Measurements from ENCODE around the gene LRRK1.

LRRK1 gene

DNA sequence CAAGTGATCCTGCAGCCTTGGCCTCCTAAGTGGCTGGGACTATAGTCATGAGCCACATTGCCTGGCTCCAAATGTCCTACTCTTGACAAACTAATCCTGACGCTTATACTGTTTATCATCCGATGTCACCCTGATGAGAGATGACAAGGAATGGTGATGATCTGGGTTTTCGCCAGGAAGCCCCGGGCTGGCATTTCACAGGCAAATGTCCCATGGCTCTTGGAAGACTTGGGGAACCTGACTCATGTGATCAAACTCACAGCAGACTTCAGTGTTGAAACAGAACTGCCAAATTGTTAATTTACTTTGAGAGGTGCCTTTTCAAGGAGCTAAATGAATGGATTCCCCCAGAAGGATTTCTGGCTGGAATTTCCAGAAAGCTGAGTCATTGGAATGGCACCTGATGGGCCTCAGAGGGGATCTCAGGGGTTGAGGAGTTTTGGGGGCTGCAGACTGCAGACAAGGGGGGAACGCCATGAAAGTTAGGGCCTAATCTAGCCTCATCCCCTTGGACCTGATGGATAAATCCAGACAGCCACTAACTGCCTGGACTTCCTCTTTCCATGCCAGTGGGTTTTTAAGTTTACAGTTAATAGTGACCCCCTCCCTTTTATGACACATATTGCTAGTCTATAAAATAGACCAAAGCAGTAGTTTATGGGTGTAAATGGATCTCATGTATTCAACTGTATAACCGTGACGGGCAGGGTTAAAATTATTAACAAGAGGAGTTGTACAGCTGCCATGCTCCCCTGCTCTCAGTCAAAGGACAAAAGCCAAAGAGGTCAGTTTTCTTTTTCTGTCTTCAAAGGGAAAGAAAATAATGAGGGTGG is 186.1 kb downstream of the LRRK1 start:
- FAIRE-seq = no peak

DNA sequence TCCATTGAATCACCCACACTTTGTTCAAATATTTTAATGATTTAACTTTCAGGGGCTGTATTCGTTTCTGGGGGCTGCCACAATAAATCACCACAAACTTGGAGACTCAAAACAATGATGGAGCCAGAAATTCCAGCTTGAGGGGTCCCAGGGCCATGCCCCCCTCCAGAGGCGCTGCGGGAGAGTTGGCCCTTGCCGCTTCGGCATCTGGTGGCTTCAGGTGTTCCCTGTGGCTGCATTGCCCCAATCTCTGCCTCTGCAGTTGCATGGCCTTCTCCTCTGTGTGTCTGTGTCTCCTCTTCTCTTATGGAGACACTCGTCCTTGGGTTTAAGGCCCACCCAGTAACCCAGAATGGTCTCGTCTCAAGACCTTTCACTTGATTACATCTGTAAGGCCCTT is 187.9 kb downstream of the LRRK1 start:
- no peak for FAIRE-seq

DNA sequence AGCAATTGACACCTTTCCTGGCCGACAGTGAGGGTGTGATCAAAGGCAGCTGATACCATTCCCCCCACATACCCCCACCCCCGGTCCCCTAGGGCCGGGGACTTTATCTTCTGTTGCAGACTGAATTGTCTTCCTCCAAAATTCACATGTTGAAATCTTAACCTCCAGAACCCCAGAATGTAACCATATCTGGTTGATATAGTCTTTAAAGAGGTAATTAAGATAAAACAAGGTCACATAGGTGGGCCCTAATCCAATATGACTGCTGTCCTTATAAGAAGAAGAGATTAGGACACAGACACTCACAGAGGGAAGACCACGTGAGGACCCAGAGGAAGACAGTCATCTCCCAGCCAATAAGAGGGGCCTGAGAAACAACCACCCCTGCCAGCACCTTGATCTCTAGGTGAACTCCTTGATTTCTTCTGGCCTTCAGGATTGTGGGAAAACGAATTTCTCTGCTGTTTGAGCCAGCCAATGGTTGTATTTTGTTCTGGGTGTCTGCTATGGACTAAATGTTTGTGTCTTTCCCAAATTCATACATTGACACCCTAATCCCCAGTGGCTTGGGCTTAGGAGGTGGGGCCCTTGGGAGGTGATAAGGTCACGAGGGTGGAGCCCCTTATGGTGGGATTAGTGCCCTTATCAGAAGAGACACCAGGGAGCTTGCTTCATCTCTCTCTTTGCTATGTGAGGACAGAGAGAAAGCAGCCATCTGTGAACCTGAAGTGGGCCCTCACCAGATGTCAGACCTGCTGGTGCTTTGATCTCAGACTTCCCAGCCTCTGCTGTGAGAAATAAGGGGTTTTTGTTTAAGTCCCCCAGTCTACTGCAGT is 188.7 kb downstream of the LRRK1 start:
- no peak for FAIRE-seq

DNA sequence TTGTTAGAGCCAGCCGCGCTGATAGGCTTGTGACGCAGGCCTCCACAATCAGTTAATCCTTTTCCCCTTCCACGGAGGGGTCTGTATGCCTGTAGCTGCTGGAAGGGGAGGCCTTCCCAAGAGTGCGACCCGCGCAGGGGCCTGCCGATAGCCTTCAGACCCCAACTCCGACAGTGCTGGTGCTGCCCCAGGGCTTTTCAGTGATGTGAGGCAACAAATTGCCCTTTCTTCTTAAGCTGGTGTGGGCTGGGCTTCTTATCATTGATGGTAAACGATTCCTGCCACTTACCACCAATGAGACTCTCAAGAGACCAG is 189.3 kb downstream of the LRRK1 start:
- no peak for FAIRE-seq

DNA sequence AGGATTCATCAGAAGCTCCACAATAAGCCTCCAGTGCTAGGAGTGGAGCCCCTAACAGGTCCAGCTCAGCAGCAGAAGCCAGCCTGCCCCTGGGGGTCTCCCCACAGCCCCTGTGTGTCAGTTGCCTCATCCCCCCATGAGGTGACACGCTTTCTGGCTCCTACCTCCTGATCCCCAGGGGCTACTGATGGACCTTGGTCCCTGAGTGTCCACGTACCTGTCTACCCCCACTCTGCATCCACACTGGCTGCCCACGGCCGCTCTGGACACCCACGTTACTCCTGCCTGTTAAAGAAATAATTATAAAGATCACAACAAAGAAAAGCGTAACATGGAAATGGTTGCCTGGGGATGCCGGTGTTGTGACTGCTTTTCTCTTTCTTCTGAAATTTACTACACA is 189.6 kb downstream of the LRRK1 start:
- FAIRE-seq = no peak

DNA sequence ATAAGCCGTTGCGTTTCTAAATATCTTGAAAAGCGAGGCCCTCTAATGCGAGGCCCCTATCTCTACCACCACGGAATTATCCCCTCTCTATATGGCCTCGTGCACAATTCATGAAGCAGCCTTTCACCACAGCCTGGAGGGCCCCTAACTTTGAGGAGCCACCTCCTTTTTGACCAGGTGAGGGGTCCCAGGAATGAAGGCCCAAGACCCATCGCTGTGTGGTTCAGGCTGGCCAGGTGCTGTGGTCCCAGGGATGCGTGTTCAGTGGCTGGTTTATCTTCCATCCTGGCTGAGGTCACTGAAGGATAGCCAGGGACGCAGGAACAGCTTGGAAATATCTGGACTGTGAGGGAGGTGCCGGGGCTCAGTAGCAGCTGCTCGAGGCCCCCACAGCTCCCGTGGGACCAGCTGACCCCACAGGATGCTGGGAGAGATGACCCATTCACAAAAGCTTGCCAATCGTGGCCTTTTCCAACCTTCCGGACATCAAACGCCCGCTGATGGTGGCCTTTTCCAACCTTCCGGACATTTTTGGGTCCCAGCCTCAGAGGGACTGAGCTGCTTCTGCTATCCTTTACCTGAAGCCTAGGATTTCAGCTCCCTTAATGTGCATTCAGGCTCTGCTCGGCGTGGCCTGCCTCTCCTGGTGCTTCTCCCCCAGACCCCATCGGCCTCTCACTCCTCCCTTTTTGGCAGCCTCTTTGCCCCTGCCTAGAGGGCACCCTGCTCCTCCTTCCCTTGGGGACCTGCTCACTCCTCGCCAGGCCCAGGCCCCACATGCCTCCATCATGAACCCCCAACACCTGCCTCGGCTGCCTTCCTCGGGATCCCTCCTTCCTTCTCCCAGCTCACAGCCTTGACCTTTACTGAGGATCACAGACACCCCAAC is 191.8 kb downstream of the LRRK1 start:
- FAIRE-seq = no peak

DNA sequence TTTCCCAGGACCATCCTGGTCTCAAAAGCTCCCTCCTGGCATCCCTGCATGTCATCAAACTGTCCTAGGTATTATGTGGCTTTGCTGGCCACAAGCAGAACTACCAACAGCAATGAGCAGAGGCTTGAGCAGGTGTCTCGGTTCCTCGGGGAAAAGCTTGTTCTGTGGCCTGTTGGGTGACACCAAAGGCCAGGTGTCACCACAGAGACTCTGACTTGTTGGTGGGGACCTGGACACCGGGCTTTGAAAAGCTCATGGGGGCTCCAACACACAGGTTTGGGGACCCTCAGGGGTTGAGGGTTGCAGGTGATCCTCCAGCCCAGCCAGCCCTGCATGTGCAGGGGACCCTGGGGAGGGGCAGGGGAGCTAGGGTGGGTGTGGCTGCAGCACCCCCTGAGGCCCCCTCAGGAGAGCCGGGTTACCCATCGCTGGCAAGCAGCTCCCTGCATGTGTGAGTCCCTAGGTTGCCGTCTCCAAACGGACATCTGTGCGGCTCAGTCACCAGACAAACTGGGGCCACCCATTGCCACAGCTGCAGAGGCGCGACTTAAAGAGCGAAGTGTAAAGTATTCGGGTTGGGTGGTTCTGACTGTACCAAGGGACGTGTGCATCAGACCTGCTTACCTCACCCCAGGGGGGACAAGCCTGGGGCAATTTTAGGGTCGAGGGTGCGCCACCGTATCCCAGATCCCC is 192.6 kb downstream of the LRRK1 start:
- no peak for FAIRE-seq

DNA sequence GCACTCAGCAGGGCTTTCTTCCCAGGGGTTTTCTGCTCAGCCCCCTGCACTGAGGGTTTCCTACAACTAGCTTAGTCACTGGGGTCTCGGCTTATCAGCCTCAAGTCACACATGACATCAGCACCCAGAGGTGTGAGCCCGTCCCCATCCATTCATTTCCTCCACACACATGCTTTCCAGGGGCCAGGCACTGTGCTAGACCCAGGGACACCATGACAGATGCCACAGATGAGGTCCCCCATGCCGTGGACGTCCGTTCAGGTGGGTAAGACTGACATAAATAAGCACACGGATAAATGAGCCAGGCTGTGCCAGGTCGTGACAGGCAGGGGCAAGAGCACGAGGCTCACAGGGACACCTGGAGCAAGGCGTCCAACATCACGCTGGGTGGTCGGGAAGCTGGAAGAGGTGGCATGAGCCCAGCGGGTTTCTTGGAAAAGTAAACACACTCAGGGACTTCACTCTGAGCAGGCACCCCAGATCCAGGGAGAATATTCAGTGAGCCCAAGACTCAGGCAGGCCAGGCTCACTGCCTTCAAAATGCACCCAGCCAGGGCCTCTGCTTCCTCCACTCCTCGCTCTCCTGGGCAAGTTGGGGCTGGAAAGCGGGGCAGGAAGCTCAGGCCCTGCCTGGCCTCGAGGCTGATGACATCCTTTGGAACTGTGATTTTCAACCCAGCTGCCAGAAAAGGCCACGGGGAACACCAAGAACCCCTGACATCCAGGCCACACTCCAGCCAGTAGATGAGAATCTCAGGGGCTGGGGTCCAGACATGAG is 193.4 kb downstream of the LRRK1 start:
- no peak for FAIRE-seq

DNA sequence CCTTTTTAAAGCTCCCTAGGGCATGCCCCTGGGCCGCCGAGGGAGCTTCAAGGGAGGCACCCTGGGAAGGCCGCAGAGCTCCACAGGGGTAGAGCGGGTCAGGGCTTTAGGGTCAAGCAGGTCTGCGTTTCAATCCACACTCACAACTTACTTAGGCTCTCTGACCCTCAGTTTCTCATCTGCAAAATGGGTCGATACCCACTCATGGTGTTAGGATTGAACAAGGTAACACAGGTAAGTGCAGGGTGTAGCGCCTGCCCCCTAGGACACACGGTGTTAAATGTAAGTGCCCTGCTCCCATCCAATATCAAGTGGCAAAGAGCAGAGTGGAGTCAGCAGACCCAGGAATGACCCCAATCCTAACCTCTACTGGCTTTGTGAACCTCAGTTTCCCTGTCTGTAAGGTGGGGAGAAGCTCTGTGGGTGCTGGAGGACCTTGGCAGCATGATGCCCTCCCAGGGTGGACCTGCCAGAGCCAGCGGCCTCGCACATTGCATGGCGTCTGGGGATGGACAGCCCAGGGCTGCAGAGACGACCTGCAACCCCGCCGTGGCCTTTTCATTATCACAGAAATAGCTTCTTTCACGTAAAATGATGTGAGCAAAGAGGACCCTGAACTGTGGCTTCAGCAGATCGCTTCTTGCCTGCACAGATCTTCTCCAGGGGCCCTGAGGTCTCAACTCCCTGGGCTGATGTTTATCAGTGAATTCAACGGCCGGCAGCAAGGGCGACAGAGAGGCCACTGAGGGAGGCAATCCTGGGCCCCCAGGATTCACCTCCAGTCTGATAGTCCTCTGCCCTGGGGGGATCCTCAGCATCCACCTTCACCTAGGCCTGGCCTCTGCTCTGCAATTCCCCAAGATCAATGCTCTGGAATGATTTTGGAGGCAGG is 194.2 kb downstream of the LRRK1 start:
- no peak for FAIRE-seq

DNA sequence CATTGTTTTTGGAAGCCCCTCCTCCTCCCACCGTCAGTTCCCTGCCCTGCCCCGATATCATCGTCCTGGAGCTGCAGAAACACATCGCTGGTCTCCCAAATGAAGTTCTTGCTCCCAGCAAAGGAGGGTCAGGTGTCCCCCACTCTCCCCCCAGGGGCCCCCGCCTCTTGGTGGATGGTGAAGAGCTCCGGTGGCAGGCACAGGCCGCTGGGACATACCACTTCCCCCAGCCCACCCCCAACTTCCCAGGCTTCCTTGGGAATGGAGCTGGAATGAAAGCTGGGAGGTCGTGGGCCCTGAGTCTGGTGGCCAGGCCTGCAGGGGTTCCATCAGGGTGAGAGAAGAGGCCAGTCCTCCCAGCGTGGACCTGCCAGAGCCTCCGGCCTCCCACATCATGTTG is 195.0 kb downstream of the LRRK1 start:
- no peak for FAIRE-seq

DNA sequence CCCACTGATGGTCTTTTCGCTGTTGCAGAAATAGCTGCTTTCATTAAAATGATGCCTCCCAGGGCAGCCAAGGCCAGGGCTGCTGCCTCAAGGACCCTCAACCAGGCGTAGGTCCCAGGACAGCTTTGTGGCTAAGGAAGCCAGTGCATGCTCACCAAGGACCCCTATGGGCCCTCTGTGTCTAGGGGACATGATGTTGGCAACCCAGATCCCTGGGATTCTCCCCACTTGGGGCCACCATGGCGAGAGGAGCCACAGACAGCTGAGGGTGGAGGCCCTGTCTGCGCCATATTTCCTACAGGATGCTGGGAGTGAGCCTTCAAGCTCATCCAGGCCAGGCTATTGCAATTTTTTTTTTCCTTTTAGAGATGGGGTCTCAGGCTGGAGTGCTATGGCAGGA is 195.5 kb downstream of the LRRK1 start:
- no peak for FAIRE-seq

DNA sequence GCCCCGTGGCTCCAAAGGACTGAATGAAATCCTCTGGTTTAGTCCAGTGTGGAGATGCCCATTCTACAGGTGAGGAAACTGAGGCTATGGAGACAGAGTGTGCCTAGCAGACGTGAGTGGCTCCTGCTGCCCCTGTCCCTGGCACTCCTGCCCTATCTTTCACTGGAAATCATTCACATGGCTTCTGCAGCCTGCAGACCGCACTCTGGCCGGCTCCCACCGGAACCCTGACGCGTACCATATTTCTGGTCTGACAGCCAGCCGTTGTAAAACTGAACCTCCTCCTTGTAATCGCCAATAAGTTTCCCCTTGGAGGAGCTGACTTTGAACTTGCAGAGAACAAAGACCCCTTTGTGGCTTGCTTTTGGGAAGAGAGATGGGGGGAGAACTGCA is 196.2 kb downstream of the LRRK1 start:
- FAIRE-seq = no peak

DNA sequence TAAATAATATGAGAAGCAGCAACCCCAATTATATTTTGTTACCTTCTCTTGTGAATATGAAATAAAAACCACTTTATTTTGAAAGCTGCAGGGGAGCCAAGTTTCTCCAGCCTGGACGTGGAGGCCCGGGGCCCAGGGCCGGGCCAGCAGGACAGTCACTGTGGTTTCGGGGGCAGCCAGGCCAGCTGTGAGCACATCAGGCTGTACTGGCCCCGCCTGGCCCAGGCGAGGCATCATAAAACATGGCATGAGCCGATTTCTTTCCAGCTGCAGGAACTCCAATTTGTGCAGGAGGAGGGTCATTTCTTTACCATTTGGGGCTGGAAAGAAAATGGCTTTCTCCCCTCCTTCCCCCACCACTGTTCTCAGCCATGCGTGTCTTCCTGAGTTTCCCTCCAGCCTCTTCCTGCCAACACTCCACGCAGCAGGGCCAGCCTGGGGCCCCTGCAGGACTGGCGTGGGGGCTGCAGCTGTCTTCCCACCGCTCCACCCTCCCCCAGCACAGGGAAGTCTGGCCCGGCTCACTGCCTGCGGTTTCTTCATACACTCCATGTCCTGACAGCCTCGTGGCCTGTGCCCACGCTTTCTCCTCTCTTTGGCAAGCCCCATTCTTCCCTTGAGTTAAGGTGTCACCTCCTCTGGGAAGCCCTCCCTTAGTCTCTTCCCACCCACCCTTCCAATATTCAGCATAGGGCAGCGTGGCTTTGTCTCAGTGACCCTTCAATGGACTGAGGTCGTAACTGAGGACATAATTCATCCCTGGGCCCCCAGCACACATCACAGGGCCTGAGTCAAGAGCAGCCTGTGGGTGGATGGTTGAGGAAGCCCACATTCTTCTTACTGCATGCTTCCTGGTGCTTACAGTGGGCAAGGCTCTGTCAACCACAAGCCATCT is 196.9 kb downstream of the LRRK1 start:
- FAIRE-seq = no peak

DNA sequence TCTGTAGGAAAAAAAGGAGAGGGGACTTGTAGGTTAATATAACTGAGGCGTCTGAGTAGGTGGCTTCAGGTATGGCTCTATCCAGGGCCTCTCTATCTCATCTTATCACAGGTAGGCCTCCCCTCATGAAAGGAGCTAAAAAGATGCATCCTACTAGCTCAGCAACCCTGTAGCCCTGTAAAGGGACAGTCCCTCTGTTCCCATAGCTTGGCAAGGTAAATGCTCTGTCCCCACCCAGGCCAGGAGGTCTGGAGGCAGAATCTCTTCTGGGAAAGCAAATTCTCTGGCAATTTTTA is 197.5 kb downstream of the LRRK1 start:
- FAIRE-seq = no peak

DNA sequence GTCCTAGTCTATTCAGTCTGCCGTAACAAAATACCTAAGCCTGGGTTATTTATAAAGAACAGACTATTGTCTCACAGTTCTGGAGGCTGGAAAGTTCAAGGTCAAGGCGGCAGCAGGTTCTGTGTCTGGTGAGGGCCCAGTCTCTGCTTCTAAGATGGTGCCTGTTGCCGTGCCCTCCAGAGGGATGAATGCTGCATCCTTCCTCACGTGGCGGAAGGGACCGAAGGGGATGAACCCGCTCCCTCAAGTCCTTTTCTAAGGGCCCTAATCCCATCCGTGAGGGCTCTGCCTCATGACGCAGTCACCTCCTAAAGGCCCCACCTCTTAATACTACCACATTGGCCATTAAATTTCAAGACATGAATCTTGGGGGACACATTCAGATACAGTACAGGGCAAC is 199.0 kb downstream of the LRRK1 start:
- no peak for FAIRE-seq

DNA sequence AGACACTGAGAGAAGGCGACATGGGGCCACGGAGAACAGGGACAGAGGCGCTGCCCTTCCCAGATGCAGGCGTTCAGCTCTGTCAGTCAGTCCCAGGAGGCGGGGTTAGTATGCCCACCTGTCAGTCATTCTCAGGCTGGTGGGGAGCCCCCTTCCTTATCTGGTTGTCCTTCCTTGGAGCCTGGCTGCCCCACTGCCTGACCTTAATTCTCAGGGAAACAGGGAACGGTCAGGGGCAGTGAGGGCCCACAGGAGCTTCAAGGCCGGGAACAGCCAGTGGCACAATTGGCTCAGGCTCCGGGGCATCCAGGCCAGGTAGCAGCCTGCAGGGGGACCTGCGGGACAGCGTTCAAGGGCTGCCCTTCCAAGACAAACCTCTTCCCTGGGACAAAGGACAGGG is 199.5 kb downstream of the LRRK1 start:
- FAIRE-seq = no peak

DNA sequence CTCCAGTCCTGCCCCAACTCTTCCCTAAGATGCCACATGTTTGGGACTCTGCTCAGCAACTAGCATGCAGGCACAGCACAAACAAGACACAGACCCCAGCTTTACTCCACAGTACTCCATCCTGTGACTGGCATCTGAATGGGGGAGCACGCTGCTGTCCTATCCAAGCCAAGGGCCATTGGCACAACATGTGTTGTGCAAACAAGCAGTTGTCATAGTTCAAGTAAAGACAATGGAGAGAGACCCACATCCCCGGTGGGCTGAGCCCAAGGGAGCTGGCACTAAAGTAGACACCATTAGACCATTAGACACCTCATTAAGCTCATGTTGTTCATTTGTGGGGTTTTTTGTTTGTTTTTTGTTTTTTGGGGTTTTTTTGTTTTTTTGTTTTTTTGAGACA is 200.0 kb downstream of the LRRK1 start:
- no peak for FAIRE-seq

Data from G401.6 (cell line).